Neural progenitor cell (in vitro differentiated cells): ENCODE results near the gene CARMIL1. TPM values are rescaled to one million over a fixed set of nuclear protein-coding genes. Genes with fewer than 3 reads are reported as not detected.

Source experiments
- DNase-seq: peaks from one replicate; pipeline ENCODE4 v3.0.0-alpha.2; 2016; ENCODE audit warnings: low spot score
- H2AFZ ChIP-seq: fragments of 200-600 bp; sonication (generic); replicated peaks from 2 replicates; pipeline ENCODE4 v1.6.1; 2016; ENCODE audit warnings: antibody characterized with exemption
- H3F3A ChIP-seq: fragments of 200-600 bp; sonication (generic); 2 replicates; pipeline ENCODE4 v1.6.1; 2016; ENCODE audit warnings: antibody characterized with exemption, low read depth
- H3K27ac ChIP-seq: fragments of 200-600 bp; sonication (generic); 2 replicates; pipeline ENCODE4 v1.5.1; 2016; ENCODE audit warnings: mild to moderate bottlenecking
- H3K27me3 ChIP-seq: fragments of 200-600 bp; sonication (generic); 2 replicates; pipeline ENCODE4 v1.6.1; 2016; ENCODE audit warnings: mild to moderate bottlenecking, moderate library complexity
- H3K36me3 ChIP-seq: fragments of 200-600 bp; sonication (generic); 2 replicates; pipeline ENCODE4 v1.5.1; 2016
- H3K4me1 ChIP-seq: fragments of 200-600 bp; sonication (generic); 2 replicates; pipeline ENCODE4 v1.6.1; 2016; ENCODE audit warnings: mixed run types
- H3K4me2 ChIP-seq: fragments of 200-600 bp; sonication (generic); 2 replicates; pipeline ENCODE4 v1.6.1; 2016
- H3K4me3 ChIP-seq: fragments of 200-600 bp; sonication (generic); 2 replicates; pipeline ENCODE4 v1.5.1; 2016
- H3K79me2 ChIP-seq: fragments of 200-600 bp; sonication (generic); 2 replicates; pipeline ENCODE4 v1.6.1; 2016; ENCODE audit warnings: low read depth
- H3K9ac ChIP-seq: fragments of 200-600 bp; sonication (generic); 2 replicates; pipeline ENCODE4 v1.6.1; 2016
- H3K9me3 ChIP-seq: fragments of 200-600 bp; sonication (generic); 2 replicates; pipeline ENCODE4 v1.5.1; 2016; ENCODE audit warnings: low read depth
- H4K20me1 ChIP-seq: fragments of 200-600 bp; sonication (generic); 2 replicates; pipeline ENCODE4 v1.6.1; 2016; ENCODE audit warnings: low read depth
- H3K27ac Mint-ChIP-seq: 3 replicates; pipeline ENCODE4 v1.8.0; 2021; ENCODE audit warnings: mixed read lengths
- H3K27me3 Mint-ChIP-seq: 2 replicates; pipeline ENCODE4 v1.8.0; 2022; ENCODE audit warnings: low read depth, mild to moderate bottlenecking, inconsistent platforms, moderate library complexity, mixed read lengths; ENCODE audit not compliant: insufficient read depth
- H3K36me3 Mint-ChIP-seq: 3 replicates; pipeline ENCODE4 v1.8.0; 2021; ENCODE audit warnings: mixed read lengths
- H3K4me1 Mint-ChIP-seq: 3 replicates; pipeline ENCODE4 v1.8.0; 2021; ENCODE audit warnings: mixed read lengths
- H3K4me3 Mint-ChIP-seq: 3 replicates; pipeline ENCODE4 v1.8.0; 2021; ENCODE audit warnings: mild to moderate bottlenecking, moderate library complexity, mixed read lengths
- H3K9me3 Mint-ChIP-seq: 3 replicates; pipeline ENCODE4 v1.8.0; 2020; ENCODE audit warnings: mixed read lengths
- CTCF ChIP-seq: fragments of 200-600 bp; sonication (generic); IDR thresholded peaks from 2 replicates; pipeline ENCODE4 v1.5.1; 2017; ENCODE audit warnings: antibody characterized with exemption, mild to moderate bottlenecking
- EZH2 ChIP-seq: fragments of 200-600 bp; sonication (generic); IDR thresholded peaks from 2 replicates; pipeline ENCODE4 v1.6.1; 2017; ENCODE audit warnings: antibody characterized with exemption, mild to moderate bottlenecking, moderate library complexity
- EZH2phosphoT487 ChIP-seq: fragments of 200-600 bp; sonication (generic); IDR thresholded peaks from 2 replicates; pipeline ENCODE4 v1.6.1; 2017; ENCODE audit warnings: antibody characterized with exemption
- total RNA-seq: library from RNA; depleted of rRNA; stranded (reverse); fragments of >200 nt; gene quantifications from 2 replicates; pipeline ENCODE4 v1.2.3, GENCODE V29; 2015; ENCODE audit warnings: low replicate concordance

CARMIL1 gene
- total RNA-seq, 1 donor from 2014 or later, result 13.3 TPM

DNA sequence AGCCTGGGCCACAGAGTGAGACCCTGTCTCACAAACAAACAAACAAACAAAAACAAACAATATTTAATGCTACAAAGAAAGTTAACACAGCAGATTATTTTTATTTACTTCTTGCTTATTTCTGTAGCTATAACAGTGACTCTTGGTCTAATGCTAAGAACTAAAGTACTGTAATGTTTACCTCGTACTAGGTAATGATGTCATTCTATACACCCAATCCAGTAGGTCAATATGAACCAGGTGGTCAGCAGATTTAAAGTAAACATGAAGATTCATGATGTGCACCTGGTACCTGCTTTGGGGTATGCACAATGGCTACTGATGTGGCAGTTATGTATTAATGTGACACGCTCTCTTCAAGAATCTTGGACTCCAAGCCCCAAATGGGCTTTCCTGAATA lies 36.6 kb upstream of the CARMIL1 start:
- no peak for DNase-seq
- H4K20me1 ChIP-seq, result no peaks in the 10 kb centered on the region
- Mint-ChIP-seq H3K4me3 (no peak overlapping the region), H3K4me1 (peaks cover 3% of the 10 kb centered on the region), H3K9me3 (no peaks in the 10 kb centered on the region), H3K27me3 (peaks cover 4% of the 10 kb centered on the region), H3K27ac (no peak overlapping the region), H3K36me3 (no peaks in the 10 kb centered on the region)
- no peaks in the 10 kb centered on the region for H3K79me2 ChIP-seq
- H3K27ac ChIP-seq, result no peak overlapping the region
- H3K9me3 ChIP-seq, result no peaks in the 10 kb centered on the region
- no peaks in the 10 kb centered on the region for H3K27me3 ChIP-seq
- H3K4me2 ChIP-seq, result no peak overlapping the region
- no peak overlapping the region for H3K4me3 ChIP-seq
- no peaks in the 10 kb centered on the region for H3K36me3 ChIP-seq
- no peaks in the 10 kb centered on the region for H3K4me1 ChIP-seq
- H2AFZ ChIP-seq, result no peak overlapping the region
- H3K9ac ChIP-seq, result no peak overlapping the region
- TF ChIP-seq EZH2 (no peak), EZH2phosphoT487 (no peak), CTCF (no peak)
- no peaks in the 10 kb centered on the region for H3F3A ChIP-seq

GRCh38 chr6:25244865-25245264 lies 34.3 kb upstream of the CARMIL1 start:
- no peaks in the 10 kb centered on the region for H3F3A ChIP-seq
- H3K4me2 ChIP-seq, result no peak overlapping the region
- H3K9me3 Mint-ChIP-seq, result no peaks in the 10 kb centered on the region
- H3K4me1 Mint-ChIP-seq, result peaks cover 3% of the 10 kb centered on the region
- no peaks in the 10 kb centered on the region for H3K36me3 Mint-ChIP-seq
- H3K79me2 ChIP-seq, result no peaks in the 10 kb centered on the region
- no peaks in the 10 kb centered on the region for H4K20me1 ChIP-seq
- H3K27ac Mint-ChIP-seq, result no peak overlapping the region
- H3K27me3 Mint-ChIP-seq, result peaks cover 4% of the 10 kb centered on the region
- TF ChIP-seq EZH2, result no peak
- TF ChIP-seq EZH2phosphoT487, result no peak
- TF ChIP-seq CTCF, result no peak
- H3K4me3 ChIP-seq, result no peak overlapping the region
- no peak overlapping the region for H3K9ac ChIP-seq
- no peak for DNase-seq
- no peak overlapping the region for H3K4me3 Mint-ChIP-seq
- no peaks in the 10 kb centered on the region for H3K4me1 ChIP-seq
- no peaks in the 10 kb centered on the region for H3K27me3 ChIP-seq
- no peak overlapping the region for H3K27ac ChIP-seq
- no peaks in the 10 kb centered on the region for H3K36me3 ChIP-seq
- H2AFZ ChIP-seq, result no peak overlapping the region
- no peaks in the 10 kb centered on the region for H3K9me3 ChIP-seq

DNA sequence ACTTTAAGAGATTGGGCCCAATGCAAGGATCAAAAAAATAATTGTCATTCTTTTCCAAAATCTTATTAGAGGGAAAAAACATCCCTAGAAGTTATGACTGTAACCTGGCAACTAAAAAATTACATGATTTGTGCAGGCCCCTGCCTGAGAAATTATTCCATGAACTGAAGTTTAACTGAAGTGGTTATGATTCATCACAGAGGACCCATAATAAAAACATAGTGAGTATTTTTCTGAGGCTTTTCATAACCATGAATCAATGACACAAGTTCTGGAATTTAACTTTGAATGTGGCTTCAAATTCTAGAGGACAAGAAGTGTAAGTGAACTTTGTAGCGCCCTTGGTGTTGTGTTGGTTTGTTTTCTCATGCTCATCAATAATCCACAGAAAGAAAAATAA lies 31.1 kb upstream of the CARMIL1 start:
- no peak overlapping the region for H3K4me2 ChIP-seq
- Mint-ChIP-seq H3K27ac (no peak overlapping the region), H3K9me3 (no peaks in the 10 kb centered on the region)

More for the DNA sequence above, 31.1 kb upstream of the CARMIL1 start:
- Histone ChIP-seq H3K4me3 (no peak overlapping the region), H3K27me3 (no peaks in the 10 kb centered on the region), H3K9ac (no peak overlapping the region), H4K20me1 (no peaks in the 10 kb centered on the region), H3K27ac (no peak overlapping the region), H2AFZ (no peak overlapping the region), H3K36me3 (no peaks in the 10 kb centered on the region), H3K79me2 (no peaks in the 10 kb centered on the region), H3F3A (no peaks in the 10 kb centered on the region), H3K4me1 (no peaks in the 10 kb centered on the region), H3K9me3 (no peaks in the 10 kb centered on the region)
- H3K4me3 Mint-ChIP-seq, result no peak overlapping the region
- H3K36me3 Mint-ChIP-seq, result no peaks in the 10 kb centered on the region
- no peak for TF ChIP-seq CTCF
- no peak for TF ChIP-seq EZH2
- no peak for TF ChIP-seq EZH2phosphoT487
- H3K4me1 Mint-ChIP-seq, result peaks cover 6% of the 10 kb centered on the region
- H3K27me3 Mint-ChIP-seq, result peaks cover 4% of the 10 kb centered on the region
- DNase-seq, result no peak
